ENCODE results near the gene ULK3.

The ULK3 gene

GRCh38 chr15:74821091-74821789 lies 21.7 kb downstream of the ULK3 start:
- no peak for FAIRE-seq

DNA sequence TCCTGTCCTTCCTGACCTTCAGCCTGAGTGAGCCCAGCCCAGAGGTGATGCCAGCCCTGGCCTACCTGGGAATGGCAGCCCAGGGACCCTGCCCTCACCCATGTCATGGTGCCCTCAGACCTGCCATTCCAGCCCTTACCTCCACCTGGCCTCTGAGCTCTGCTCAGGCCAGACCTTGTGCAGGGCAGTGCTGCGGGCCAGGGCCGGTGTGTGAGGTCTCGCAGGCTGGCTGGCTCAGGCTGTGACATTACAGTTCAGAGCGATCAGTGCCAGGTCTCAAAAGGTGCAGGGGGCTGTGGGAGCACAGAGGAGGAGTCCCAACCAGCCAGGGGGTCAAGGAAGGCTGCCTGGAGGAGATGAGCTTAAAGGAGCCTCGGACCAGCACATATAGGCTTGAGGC lies 22.9 kb downstream of the ULK3 start:
- FAIRE-seq = no peak

GRCh38 chr15:74817370-74817737 lies 25.6 kb downstream of the ULK3 start:
- FAIRE-seq = no peak

DNA sequence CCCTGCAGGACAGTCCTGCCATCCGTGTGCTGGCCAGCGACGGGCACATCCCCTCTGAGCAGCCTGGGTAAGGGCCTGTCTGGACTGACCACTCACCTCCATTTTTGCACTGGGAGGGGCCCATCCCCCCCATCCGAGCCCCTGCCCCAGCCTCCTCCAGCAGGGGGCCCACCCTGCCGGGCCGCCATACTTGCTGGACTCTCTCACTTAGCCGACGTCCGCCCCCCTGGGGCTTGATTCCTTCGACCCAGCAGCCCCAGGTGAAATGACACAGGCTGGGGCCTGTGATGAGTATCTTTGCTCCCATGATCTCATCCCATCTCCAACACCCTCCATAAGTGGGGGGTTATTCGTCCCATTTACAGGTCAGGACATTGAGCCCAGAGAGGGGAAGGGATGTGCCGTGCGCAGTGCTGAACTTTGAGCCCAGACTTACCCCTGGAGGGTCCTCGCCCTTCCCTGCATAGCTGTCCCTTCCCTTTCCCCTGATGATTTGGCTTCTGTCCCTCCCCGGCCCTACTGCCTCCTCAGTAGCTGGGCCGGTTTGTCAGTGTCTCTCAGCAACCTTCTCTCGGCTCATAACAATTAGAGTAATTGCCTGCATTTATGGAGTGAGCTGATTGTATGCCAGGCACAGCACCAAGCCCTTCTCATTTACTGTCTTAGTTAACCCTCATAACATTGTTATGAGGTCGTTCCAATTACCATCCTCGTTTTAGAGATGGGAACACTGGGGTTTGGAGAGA lies 26.2 kb downstream of the ULK3 start:
- FAIRE-seq = no peak

DNA sequence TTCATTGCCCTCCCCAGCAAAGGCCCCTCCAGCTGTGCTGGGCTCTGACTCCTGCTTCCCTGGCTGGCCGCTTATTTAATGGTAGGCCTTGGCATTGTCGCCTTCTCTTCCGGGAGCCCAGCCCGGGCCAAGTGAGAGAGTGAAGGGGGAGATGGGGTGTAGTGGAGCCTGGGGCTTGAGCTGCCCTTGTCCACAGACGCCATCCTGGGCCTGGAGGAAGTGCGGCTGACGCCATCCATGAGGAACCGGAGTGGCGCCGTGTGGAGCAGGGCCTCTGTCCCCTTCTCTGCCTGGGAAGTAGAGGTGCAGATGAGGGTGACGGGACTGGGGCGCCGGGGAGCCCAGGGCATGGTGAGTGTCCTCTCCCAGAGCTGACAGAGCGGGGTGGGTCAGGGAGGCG lies 27.0 kb downstream of the ULK3 start:
- no peak for FAIRE-seq

GRCh38 chr15:74815121-74815934 lies 27.6 kb downstream of the ULK3 start:
- FAIRE-seq = no peak

DNA sequence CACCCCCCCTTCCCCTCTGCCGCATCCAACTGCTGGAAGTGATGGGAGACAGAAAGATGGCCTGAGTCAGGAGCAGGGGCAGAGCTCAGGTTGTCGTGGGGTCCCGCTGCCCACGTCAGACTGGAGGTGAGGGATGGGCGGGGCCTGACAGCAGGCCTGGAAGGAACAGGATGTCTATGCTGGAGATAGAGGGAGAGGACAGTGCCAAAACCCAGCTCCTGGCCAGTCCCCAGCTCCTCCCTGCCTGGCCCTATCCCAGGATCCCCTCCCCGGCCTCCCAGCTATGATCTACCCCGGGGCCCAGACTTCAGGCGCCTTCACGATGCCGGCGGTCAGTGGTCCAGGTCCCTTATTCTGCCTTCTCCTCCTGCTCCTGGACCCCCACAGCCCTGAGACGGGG lies 30.4 kb downstream of the ULK3 start, which contains the start of gene LMAN1L:
Gene LMAN1L (plus strand): TSS at position 303 of the 400 bp plus-strand sequence. CDS start 20 bp downstream, at position 323.
- FAIRE-seq = no peak

GRCh38 chr15:74809956-74810355 lies 33.0 kb downstream of the ULK3 start:
- FAIRE-seq = no peak

DNA sequence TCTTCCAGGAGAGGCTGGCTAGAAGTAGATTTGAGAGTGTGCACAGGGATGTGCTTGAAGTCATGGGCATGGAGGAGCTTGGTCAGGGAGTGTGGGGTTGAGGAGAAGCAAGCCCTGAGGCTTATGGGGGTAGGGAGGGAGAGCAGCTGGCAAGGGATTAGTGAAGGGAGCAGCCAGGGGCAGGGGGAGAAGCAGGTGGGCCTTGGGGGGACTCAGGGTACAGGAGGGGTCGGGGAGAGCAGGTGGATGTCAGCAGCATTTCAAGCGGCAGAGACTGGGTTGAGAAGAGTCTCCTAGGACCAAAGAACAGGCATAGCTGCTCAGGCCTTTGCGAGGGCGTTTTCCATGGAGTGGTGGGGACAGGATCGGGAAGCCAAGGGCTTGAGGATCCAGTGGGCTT lies 33.7 kb downstream of the ULK3 start:
- no peak for FAIRE-seq

GRCh38 chr15:74808840-74809229 lies 34.1 kb downstream of the ULK3 start:
- FAIRE-seq = no peak

GRCh38 chr15:74808078-74808839 lies 34.7 kb downstream of the ULK3 start:
- no peak for FAIRE-seq

DNA sequence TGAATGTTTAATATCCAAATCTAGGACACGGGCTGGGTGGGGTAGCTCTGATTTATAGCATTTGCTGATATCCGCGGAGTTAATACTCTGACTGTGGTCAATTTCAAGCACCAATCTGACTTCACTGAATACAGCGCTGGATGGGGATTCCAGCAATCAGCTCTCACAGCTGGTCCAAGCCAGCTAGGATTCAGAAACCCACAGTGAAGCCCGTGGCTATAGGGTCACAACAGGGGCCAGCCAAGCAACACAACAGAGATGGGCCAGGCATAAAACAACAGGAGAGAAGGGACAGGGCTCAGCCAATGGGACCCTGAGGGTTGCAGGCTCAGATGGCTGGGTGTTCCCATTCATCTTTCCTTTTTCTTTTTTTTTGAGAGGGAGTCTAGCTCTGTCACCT lies 35.7 kb downstream of the ULK3 start:
- FAIRE-seq = no peak

DNA sequence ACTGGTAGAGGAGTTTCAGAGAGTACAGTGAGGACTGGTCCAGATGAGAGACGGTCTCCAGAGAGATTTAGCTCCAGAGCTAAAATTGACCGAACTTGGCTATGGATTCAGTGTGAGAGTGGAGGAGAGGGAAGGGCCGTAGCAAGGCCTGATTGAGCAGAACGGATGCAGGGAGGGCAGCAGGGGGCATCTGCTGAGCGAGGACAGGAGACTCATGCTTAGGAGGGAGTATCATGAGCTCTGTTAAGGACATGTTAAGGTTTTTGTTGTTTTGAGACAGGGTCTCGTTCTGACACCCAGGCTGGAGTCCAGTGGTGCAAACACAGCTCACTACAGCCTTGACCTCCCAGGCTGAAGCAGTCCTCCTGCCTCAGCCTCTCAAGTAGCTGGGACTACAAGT lies 38.0 kb downstream of the ULK3 start:
- FAIRE-seq = no peak

DNA sequence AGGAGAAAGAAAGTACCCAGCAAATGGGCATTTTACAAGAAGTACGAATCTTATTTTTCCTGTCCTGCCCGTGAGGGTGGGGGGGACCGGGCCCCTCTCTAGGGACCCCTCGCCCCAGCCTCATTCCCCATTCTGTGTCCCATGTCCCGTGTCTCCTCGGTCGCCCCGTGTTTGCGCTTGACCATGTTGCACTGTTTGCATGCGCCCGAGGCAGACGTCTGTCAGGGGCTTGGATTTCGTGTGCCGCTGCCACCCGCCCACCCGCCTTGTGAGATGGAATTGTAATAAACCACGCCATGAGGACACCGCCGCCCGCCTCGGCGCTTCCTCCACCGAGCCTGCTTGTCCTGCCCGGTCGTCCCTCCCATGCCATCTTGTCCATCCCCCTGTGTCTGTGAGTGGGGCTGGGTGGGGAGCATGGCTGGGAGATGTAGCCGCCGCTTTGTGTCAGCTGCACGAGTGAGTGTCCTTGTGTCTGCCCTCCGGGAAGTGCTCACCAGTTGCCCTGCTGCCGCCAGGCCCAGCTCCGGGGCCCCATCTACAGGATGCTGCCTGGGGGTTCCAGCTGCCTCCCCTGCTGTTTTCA lies 40.0 kb downstream of the ULK3 start:
- FAIRE-seq = no peak

DNA sequence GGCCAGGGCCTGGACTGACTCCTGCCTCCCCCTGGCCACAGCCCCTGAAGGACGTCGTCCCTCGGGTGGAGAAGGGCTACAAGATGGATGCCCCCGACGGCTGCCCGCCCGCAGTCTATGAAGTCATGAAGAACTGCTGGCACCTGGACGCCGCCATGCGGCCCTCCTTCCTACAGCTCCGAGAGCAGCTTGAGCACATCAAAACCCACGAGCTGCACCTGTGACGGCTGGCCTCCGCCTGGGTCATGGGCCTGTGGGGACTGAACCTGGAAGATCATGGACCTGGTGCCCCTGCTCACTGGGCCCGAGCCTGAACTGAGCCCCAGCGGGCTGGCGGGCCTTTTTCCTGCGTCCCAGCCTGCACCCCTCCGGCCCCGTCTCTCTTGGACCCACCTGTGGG lies 40.7 kb downstream of the ULK3 start:
- FAIRE-seq = no peak

DNA sequence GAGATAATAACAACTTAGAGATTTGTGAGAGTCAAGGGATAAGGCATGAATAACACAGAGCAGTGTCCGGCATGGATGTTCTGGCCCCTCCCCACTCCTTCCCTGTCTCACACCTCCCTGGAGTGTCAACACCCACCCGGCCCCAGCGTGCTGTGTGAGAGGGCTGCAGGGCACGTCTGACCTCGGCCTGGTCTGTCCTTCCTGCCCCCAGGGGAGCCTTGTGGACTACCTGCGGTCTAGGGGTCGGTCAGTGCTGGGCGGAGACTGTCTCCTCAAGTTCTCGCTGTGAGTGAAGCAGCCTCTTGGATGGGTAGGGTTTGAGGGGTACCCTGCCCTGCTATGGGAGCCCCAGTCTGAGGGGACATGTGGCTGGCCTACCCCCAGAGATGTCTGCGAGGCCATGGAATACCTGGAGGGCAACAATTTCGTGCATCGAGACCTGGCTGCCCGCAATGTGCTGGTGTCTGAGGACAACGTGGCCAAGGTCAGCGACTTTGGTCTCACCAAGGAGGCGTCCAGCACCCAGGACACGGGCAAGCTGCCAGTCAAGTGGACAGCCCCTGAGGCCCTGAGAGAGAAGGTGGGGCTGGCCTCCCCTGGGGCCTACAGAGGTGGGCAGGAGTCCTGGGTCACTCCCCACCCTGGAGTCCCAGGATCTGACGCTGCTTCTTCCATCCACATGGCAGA lies 41.5 kb downstream of the ULK3 start:
- no peak for FAIRE-seq

GRCh38 chr15:74800559-74801094 lies 42.3 kb downstream of the ULK3 start:
- no peak for FAIRE-seq

GRCh38 chr15:74799856-74800558 lies 42.9 kb downstream of the ULK3 start:
- FAIRE-seq = no peak

GRCh38 chr15:74799255-74799855 lies 43.6 kb downstream of the ULK3 start:
- no peak for FAIRE-seq

Data from A204.1 (cell line).